Measurements from ENCODE around the gene DUS4L.

DUS4L gene

DNA sequence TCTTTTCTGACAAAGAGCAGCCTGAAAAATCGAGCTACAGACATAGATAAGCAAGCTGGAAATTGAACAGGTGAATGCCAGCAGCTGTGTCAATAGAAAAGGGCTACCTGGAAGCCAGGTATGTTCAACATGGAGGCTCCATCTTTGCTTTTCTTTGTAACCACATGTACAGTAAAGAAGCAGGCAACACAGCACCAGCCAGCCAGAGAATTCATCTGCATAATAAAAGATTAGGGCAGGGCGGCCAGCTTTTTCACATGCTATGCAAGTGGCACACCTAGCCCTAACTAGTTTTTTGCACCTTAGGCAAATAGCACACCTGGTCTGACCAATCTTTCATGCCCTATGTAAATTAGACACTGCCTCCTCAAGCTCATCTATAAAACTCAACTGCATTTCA, 25.8 kb upstream of the DUS4L start:
- Histone ChIP-seq H3K36me3 (ENCODE audit: insufficient read depth, low read length) (peaks cover 42% of the 10 kb centered on the region), H3K27me3 (ENCODE audit: insufficient read depth, low read length) (no peaks in the 10 kb centered on the region), H3K4me1 (ENCODE audit: insufficient read depth, low read length, severe bottlenecking) (no peaks in the 10 kb centered on the region), H3F3A (ENCODE audit: insufficient read depth, low read length) (no peaks in the 10 kb centered on the region), H3K9ac (ENCODE audit: low read length) (no peak overlapping the region), H3K4me3 (ENCODE audit: low read depth, low read length, poor library complexity, severe bottlenecking) (no peak overlapping the region), H2AFZ (ENCODE audit: low read length) (no peak overlapping the region), H3K79me2 (ENCODE audit: insufficient read depth, low read length) (no peaks in the 10 kb centered on the region), H3K9me3 (ENCODE audit: low read length) (no peaks in the 10 kb centered on the region), H3K4me2 (ENCODE audit: low read length) (no peak overlapping the region), H3K27ac (ENCODE audit: low read depth, low read length, poor library complexity, severe bottlenecking) (no peak overlapping the region), H3K9me2 (ENCODE audit: low read depth, low read length) (no peaks in the 10 kb centered on the region), H4K20me1 (ENCODE audit: insufficient read depth, low read length) (no peaks in the 10 kb centered on the region)
- no peak for TF ChIP-seq EZH2 (IDR thresholded peaks at IDR 0.05; ENCODE audit: borderline replicate concordance, low read length)
- TF ChIP-seq, protein P1, sequence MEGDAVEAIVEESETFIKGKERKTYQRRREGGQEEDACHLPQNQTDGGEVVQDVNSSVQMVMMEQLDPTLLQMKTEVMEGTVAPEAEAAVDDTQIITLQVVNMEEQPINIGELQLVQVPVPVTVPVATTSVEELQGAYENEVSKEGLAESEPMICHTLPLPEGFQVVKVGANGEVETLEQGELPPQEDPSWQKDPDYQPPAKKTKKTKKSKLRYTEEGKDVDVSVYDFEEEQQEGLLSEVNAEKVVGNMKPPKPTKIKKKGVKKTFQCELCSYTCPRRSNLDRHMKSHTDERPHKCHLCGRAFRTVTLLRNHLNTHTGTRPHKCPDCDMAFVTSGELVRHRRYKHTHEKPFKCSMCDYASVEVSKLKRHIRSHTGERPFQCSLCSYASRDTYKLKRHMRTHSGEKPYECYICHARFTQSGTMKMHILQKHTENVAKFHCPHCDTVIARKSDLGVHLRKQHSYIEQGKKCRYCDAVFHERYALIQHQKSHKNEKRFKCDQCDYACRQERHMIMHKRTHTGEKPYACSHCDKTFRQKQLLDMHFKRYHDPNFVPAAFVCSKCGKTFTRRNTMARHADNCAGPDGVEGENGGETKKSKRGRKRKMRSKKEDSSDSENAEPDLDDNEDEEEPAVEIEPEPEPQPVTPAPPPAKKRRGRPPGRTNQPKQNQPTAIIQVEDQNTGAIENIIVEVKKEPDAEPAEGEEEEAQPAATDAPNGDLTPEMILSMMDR (IDR thresholded peaks at IDR 0.05; ENCODE audit: low read length): no peak

DNA sequence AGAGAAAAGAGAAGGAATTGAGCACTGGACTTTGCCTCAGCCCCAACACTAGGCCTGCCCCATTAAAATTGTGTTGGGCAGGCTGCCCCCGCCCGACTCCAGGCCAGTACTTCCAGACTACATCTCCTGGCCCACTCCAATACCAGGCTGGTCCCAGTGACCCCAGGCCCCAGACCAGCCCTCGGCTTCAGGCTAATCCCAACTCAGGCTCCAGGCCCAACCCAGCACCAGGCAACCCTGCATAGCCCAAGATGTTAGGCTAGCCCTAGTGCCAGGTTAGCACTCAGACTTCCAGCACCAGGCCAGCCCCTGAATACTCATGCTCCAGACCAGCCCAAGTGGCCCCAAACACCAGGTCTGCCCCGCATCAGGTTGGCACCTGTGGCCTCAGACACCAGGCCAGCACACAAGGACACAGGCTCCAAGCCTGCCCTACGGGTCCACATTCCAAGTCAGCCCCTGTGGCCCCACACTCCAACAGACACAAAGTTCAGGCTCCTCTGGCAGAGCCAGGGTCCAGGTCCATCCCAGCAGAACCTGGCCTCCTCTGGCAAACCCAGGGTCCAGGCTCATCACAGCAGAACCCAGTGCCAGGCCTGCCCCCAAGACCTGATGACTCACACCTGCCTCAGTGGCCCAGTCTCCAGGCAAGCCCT, 20.3 kb upstream of the DUS4L start:
- Histone ChIP-seq H3K4me1 (ENCODE audit: insufficient read depth, low read length, severe bottlenecking) (no peaks in the 10 kb centered on the region), H3K36me3 (ENCODE audit: insufficient read depth, low read length) (peaks cover 71% of the 10 kb centered on the region), H3F3A (ENCODE audit: insufficient read depth, low read length) (no peaks in the 10 kb centered on the region), H3K79me2 (ENCODE audit: insufficient read depth, low read length) (no peaks in the 10 kb centered on the region), H3K4me2 (ENCODE audit: low read length) (no peak overlapping the region), H3K9me2 (ENCODE audit: low read depth, low read length) (no peaks in the 10 kb centered on the region), H3K9me3 (ENCODE audit: low read length) (peaks cover 6% of the 10 kb centered on the region; the same call in 1 of the 2 replicates), H3K4me3 (ENCODE audit: low read depth, low read length, poor library complexity, severe bottlenecking) (no peak overlapping the region), H2AFZ (ENCODE audit: low read length) (no peak overlapping the region), H3K27me3 (ENCODE audit: insufficient read depth, low read length) (no peaks in the 10 kb centered on the region), H3K27ac (ENCODE audit: low read depth, low read length, poor library complexity, severe bottlenecking) (no peak overlapping the region), H3K9ac (ENCODE audit: low read length) (no peak overlapping the region), H4K20me1 (ENCODE audit: insufficient read depth, low read length) (no peaks in the 10 kb centered on the region)
- TF ChIP-seq, protein P1 (IDR thresholded peaks at IDR 0.05; ENCODE audit: low read length): no peak
- TF ChIP-seq EZH2 (IDR thresholded peaks at IDR 0.05; ENCODE audit: borderline replicate concordance, low read length): no peak

DNA sequence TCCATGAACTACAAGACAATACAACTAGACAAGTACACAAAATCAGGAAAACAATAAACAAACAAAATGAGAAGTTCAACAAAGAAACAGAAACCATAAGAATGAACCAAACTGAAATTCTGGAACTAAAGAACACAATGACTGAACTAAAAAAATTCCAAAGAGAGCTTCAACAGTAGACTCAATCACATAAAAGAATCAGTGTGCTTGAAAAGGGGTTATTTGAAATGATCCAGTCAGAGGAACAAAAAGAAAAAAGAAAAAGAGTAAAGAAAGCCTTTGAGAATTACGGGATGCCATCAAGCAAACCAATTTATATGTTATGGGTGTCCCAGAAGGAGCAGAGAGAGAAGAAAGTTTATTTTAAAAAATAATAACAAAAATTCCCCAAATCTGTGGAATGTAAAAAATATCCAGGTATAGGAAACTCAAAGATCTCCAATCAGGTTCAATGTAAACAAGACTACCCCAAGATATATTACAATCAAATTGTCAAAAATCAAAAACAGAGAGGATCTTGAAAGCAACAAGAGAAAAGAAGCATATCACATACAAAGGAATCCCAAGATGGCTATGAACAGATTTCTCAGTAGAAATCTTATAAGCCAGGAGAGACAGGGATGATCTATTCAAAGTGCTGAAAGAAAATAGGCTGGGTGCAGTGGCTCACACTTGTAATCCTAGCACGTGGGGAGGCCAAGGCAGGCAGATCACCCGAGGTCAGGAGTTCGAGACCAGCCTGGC, 18.8 kb upstream of the DUS4L start:
- Histone ChIP-seq H3K27ac (ENCODE audit: low read depth, low read length, poor library complexity, severe bottlenecking) (no peak overlapping the region), H3K9me3 (ENCODE audit: low read length) (peaks cover 6% of the 10 kb centered on the region; the same call in 1 of the 2 replicates), H3K79me2 (ENCODE audit: insufficient read depth, low read length) (no peaks in the 10 kb centered on the region), H3K27me3 (ENCODE audit: insufficient read depth, low read length) (no peaks in the 10 kb centered on the region), H3K9me2 (ENCODE audit: low read depth, low read length) (no peaks in the 10 kb centered on the region), H2AFZ (ENCODE audit: low read length) (no peak overlapping the region), H3F3A (ENCODE audit: insufficient read depth, low read length) (no peaks in the 10 kb centered on the region), H3K4me1 (ENCODE audit: insufficient read depth, low read length, severe bottlenecking) (no peaks in the 10 kb centered on the region), H3K4me2 (ENCODE audit: low read length) (no peak overlapping the region), H3K4me3 (ENCODE audit: low read depth, low read length, poor library complexity, severe bottlenecking) (no peak overlapping the region), H4K20me1 (ENCODE audit: insufficient read depth, low read length) (no peaks in the 10 kb centered on the region), H3K36me3 (ENCODE audit: insufficient read depth, low read length) (peaks cover 61% of the 10 kb centered on the region), H3K9ac (ENCODE audit: low read length) (no peak overlapping the region)
- TF ChIP-seq EZH2 (IDR thresholded peaks at IDR 0.05; ENCODE audit: borderline replicate concordance, low read length): no peak
- TF ChIP-seq, protein P1 (IDR thresholded peaks at IDR 0.05; ENCODE audit: low read length): no peak

All from OCI-LY1 (cell line).